CD4-positive, alpha-beta T cell treated with Interleukin-6 for 4 hours (primary cell): ENCODE results near the gene OR8I2.
"Not testable (repeated sequence)": the region's sequence is repeated elsewhere in the genome, so short reads cannot be mapped to it uniquely, and the experiment has no call there.

Source experiments
- DNase-seq: peaks from one replicate; pipeline ENCODE4 v3.0.0-alpha.2; 2020; ENCODE audit warnings: mixed read lengths

The OR8I2 gene

DNA sequence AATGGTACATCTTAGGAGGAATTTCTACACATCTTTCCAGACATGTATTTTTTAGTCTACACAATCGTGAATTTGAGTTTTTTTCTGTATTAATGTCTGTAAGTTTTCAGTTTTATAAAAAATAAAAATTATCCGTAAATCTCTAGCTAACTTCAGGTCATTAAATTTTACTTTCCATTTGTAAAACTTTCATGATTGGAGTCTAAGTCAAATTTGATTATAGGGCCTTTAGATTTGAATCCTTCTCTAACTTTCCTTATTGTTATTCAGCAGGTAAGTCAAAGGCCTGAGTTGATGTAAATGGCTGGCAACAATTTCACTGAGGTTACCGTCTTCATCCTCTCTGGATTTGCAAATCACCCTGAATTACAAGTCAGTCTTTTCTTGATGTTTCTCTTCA, at the start of gene OR8I2:
Gene OR8I2 (plus strand): TSS at position 301 of the 400 bp plus-strand sequence. CDS start 0 bp downstream, at position 301.
- no peak for DNase-seq

DNA sequence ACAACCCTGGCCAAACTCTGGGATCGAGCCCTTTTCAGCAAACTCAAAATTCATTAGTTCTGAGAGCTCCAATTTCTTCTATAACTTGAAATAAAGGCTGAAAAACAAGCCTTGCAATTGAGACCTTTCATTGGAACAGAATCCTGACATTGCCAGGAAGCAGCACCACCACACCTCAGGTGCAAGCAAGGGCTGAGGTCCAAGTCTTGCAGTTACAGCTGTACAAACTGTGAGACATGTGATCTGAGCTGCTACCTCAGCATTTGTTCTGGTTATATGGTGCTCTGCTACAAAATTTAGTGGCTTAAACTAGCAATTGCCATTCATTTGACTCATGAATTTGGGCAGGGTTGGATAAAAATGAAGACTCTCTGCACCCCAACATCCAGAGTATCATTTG, 47.6 kb upstream of the OR8I2 start:
- no peak for DNase-seq

DNA sequence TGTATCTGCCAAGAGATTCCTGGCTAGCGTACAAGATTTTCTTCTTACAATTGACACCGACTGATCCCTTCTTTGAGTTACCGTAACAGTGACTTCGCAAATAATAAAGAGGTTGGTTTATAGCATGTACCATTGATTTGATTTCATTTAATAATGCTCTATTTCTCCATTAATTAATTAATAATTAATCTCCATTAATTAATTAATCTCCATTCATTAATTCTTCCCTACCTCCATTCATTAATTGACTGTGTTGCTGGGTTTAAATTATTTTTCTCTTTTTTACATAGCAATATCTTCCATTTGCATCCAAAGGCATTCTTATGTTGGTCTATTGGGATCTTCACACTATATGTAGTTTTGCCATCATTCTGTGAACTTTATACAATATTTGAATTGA, 44.6 kb upstream of the OR8I2 start:
- DNase-seq: no peak

DNA sequence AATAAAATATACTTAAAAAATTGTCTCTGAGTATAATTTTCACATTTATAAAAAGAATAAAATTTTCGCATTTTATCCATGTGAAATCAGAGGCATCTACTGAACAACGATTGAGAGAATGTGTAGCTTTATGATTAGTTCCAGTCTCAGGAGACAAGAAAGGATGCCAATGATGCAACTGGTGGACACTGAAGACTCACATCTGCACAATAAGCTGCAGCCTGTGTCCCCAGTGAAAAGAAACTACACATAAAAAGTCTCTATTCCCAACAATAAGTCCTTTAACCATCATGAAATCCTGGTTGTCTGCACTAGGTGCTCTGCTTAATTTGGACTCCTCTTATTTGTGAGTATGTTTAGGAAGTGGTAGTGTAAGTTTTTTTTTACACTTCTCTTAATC, 43.6 kb upstream of the OR8I2 start:
- DNase-seq: no peak

DNA sequence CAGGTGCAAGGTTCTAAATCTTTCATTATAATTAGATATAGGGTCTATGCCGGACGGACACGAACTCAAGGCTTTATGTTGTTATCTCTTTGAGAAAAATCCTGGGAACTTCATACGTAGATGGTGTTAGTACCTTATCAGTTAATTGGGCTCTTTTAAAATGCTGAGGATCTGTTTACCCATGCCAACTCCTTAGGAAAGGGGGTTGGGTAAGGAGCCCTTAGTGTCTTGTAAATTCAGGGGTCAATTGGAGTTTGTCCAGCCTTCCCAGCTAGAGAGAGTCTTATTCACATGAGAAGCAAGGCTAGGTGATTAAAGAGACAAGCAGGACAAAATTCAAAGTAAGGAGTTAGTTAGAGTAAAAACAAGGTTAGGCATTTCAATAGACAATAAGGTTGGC, 36.7 kb upstream of the OR8I2 start:
- not testable (repeated sequence) for DNase-seq

DNA sequence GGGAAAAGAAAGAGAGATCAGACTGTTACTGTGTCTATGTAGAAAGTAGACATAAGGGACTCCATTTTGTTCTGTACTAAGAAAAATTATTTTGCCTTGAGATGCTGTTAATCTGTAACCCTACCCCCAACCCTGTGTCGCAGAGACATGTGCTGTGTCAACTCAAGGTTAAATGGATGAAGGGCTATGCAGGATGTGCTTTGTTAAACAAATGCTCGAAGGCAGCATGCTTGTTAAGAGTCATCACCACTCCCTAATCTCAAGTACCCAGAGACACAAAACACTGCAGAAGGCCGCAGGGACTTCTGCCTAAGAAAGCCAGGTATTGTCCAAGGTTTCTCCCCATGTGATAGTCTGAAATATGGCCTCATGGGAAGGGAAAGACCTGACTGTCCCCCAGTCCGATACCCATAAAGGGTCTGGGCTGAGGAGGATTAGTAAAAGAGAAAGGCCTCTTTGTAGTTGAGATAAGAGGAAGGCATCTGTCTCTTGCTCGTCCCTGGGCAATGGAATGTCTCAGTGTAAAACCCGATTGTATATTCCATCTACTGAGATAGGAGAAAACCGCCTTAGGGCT, 35.4 kb upstream of the OR8I2 start:
- not testable (repeated sequence) for DNase-seq

DNA sequence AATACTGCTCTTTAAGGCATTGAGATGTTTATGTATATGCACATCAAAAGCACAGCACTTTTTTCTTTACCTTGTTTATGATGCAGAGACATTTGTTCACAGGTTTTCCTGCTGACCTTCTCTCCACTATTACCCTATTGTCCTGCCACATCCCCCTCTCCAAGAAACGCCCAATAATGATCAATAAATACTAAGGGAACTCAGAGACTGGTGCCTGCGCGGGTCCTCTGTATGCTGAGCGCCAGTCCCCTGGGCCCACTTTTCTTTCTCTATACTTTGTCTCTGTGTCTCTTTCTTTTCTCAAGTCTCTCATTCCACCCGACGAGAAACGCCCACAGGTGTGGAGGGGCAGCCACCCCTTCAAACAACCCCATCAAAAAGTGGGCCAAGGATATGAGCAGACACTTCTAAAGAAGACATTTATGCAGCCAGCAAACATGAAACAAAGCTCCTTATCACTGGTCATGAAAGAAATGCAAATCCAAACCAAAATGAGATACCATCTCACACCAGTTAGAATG, 34.8 kb upstream of the OR8I2 start:
- not testable (repeated sequence) for DNase-seq

DNA sequence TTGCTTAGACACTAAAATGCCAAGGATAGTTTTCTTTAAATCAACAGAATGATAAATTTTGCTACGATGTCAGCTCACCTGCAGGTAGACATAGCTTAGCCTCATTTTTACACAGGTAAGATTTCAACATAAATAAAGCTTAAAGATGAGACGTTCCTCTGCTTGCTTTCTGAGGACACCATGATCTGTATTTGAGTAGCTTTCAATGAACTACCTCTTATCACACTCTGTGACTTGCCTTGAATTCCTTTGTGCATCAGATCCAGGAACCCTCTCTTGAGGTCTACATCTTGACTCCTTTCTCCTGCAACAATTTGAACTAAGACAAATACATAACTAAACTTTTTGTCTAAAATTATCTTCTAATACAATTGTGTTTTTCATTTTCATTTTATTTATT, 26.1 kb upstream of the OR8I2 start:
- no peak for DNase-seq

DNA sequence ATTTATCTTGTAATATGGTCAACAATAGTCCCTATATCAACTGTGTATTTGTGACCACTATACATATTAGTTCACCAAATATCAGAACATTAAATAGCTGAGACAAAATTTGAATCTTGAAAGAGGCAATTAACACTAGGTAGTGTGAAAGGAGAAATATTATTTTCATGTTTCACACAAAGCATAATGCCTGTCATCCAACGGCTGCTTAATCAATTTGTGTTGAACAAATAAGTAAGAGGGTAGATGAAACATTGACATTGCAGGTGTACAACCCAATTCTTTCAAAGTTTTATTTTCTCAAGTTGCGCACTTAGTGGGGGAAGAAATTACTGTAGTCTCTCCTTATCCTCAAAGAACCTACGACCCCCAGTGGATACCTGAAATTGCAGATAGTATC, 3.4 kb upstream of the OR8I2 start:
- DNase-seq: no peak

DNA sequence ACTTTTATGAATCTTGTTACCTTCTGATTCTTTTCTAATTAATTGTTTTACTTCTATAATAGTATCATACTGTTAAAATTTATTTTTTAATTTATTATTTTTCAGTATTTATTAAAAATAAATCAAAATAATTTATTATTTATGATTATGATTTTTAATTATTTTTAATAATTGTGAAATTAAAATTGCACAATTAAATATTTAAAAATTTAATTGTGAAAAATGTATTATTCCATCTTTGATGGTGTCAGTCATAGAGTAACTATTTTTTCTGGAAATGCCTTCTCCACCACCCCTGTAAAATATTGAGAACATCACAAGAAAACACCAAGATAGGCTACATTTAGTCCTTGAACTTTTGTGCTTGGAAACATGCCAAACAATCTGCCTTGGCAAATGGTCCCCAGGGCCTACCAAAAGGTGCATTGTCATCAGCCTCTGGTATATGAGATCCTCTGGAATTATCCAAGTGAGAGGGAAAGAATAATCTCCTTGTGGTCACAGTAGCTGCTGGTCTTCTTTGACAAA, 10.2 kb downstream of the OR8I2 start, which contains the start of gene OR8H2:
Gene OR8H2 (plus strand): TSS at position 478 of the 528 bp plus-strand sequence. CDS start 1,356 bp downstream, outside the sequence.
- DNase-seq: no peak

DNA sequence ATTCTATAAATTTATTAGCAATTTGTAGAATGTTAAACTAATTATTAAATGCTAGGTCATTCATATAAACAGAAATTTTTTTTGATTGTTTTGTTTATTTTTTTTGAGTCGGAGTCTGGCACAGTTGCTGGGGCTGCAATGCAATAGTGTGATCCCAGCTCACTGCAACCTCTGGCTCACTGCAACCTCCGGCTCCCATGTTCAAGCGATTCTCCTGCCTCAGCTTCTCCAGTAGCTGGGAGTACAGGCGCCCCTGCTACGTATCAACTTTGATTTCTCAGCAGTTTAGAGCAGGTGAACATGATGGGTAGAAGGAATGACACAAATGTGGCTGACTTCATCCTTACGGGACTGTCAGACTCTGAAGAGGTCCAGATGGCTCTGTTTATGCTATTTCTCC, 29.0 kb downstream of the OR8I2 start, which contains the start of gene OR8H3:
Gene OR8H3 (plus strand): TSS at position 301 of the 400 bp plus-strand sequence. CDS start 0 bp downstream, at position 301.
- no peak for DNase-seq

DNA sequence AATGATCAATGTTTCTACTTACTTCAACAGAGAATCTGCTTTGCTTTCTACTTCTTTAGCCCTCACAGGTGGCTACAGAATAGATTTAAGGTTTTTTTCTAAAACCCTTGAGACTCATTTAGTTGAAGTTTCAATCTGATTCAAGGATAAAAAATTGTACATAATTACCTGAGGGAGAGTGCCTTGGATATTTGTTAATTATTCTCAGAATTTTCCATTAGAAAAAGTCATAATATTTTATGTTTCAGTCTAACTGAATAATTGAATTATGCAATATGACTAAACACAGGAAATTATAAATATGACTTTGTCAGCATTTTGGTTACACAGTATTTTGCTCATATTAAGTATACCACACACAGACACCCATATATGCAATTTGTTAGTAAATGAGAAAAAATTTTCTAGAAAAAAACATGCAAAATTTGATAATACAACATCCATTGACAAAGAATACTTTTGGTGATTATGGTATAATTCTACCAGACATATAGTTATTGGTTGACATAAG, 47.1 kb downstream of the OR8I2 start, which contains the start of gene OR8J3:
Gene OR8J3 (minus strand): TSS at position 51 of the 511 bp plus-strand sequence. CDS start 2,483 bp downstream, outside the sequence.
- no peak for DNase-seq

DNA sequence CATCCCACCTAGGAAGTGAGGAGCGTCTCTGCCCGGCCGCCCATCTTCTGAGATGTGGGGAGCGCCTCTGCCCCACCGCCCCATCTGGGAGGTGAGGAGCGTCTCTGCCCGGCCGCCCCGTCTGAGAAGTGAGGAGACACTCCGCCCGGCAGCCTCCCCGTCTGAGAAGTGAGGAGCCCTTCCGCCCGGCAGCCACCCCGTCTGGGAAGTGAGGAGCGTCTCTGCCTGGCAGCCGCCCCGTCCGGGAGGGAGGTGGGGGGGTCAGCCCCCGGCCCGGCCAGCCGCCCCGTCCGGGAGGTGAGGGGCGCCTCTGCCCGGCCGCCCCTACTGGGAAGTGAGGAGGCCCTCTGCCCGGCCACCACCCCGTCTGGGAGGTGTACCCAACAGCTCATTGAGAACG, 50.6 kb downstream of the OR8I2 start:
- not testable (repeated sequence) for DNase-seq
